ENCODE measurements around the gene RFLNA.

The RFLNA gene

DNA sequence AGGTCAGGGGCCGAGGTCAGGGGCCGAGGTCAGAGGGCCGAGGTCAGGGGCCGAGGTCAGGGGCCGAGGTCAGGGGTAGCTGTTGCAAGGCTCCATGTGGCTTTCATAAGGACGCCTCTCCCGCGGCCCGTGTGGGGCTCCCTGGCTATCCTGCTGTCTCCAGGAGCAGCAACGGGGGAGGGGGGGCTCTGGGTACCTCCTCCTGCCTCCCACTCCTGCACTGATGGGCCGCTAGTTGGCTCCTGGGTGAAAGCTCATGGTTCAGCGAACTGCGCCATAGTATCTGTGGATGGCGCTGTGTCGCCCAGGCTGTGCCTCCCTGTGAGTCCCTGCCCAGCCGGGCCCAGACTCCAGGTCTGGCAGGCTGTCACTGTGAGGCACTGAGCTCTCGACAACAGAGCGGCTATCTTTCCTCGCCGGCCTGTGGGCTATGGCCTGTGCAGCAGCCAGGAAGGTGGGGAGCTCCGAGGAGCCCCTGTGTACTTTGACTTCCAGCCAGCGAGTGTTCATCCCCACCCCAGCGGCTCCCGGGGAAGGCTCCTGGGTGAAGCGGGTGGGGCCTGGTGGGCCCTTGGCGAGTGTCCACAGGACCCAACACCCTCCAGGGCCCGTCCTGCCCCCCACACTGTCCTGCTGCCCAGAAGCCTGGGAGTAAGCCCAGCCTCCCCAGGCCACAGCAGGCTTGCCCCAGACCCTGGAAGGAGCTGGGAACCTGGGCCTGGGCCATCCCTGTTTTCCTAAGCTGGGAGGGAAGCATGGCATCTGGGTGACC lies 8.1 kb downstream of the RFLNA start:
- no peak for DNase-seq (ENCODE audit: low read depth in 1 of 2, low spot score in 1 of 2)

GRCh38 chr12:124303579-124304313 lies 8.9 kb downstream of the RFLNA start:
- DNase-seq (ENCODE audit: low read depth in 1 of 2, low spot score in 1 of 2): no peak

GRCh38 chr12:124304314-124304790 lies 9.5 kb downstream of the RFLNA start:
- no peak for DNase-seq (ENCODE audit: low read depth in 1 of 2, low spot score in 1 of 2)

- no peak for DNase-seq (ENCODE audit: low read depth in 1 of 2, low spot score in 1 of 2)
Observed at GRCh38 chr12:124305136-124305535, 10.2 kb downstream of the RFLNA start.

GRCh38 chr12:124305776-124306685 lies 11.1 kb downstream of the RFLNA start:
- DNase-seq (ENCODE audit: low read depth in 1 of 2, low spot score in 1 of 2): no peak

DNA sequence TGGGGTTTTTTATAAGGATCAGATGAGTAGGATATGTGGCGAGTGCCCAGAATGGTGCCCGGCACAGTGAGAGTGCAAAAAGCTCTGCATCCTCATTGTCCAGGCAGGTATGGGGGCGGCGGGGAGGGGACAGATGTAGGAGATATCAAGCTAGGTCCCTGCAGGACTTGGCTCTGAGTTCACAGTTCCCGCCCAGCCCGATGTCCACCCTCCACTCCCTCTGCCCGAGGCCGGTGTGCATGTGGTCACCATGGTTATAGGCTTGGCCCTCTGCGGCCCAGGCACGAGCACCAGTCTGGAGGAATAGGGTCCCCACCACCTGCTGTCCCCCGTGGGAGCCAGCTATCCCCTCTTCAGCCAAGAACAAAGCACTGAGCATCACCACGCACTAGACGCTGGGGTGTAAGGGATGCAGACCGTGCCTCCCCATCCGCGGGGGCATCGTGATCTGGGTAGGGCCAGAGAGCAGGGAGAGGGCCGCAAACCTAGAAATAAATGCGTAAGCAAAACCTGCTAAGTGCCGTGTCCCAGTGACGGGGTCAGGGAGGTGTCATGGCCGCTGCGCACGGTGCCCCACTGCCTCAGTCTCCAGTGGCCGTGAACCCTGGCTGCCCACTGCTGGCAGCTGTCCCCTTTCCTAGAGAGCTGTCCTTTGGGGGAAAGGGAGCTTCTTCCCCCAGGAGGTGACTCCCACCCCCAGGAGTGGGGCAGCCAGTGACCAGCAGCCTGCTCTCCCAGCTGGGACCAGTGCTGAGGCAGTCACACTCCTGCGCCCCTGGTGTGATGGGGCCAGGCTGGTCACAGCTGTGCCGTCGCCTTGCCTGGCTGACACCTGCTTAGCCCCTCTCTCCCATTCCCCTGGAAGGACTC lies 12.0 kb downstream of the RFLNA start:
- no peak for DNase-seq (ENCODE audit: low read depth in 1 of 2, low spot score in 1 of 2)

- no peak for DNase-seq (ENCODE audit: low read depth in 1 of 2, low spot score in 1 of 2)
Observed at GRCh38 chr12:124307556-124307825, 12.6 kb downstream of the RFLNA start.

DNA sequence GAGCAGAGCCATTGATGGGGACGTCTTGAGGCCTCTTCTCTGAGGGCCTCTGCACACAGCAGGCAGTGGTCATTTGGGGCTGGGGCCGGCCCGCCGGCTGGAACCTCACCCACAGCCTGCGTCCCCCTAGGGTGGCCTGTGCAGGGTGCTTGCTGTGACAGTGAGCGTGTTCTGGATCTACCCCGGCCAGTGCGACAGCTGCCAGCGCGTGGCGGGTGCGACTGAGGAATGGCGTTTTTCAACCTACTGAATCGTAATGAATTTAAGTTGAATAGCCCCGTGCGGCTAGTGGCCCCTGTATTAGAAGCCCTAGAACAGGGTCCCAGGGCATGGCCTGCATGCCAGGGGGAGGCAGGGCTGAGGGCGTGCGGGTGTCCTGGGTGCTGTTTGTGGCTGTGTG lies 13.8 kb downstream of the RFLNA start:
- no peak for DNase-seq (ENCODE audit: low read depth in 1 of 2, low spot score in 1 of 2)

- DNase-seq (ENCODE audit: low read depth in 1 of 2, low spot score in 1 of 2): no peak
Observed at GRCh38 chr12:124309231-124309630, 14.3 kb downstream of the RFLNA start.

- DNase-seq (ENCODE audit: low read depth in 1 of 2, low spot score in 1 of 2): no peak
Observed at GRCh38 chr12:124309744-124310143, 14.9 kb downstream of the RFLNA start.

GRCh38 chr12:124310178-124310577 lies 15.3 kb downstream of the RFLNA start:
- DNase-seq (ENCODE audit: low read depth in 1 of 2, low spot score in 1 of 2): no peak

- no peak for DNase-seq (ENCODE audit: low read depth in 1 of 2, low spot score in 1 of 2)
Observed at GRCh38 chr12:124310785-124311184, 15.9 kb downstream of the RFLNA start.

GRCh38 chr12:124311292-124312109 lies 16.6 kb downstream of the RFLNA start:
- DNase-seq (ENCODE audit: low read depth in 1 of 2, low spot score in 1 of 2): no peak

GRCh38 chr12:124312601-124313000 lies 17.7 kb downstream of the RFLNA start:
- DNase-seq (ENCODE audit: low read depth in 1 of 2, low spot score in 1 of 2): no peak

DNA sequence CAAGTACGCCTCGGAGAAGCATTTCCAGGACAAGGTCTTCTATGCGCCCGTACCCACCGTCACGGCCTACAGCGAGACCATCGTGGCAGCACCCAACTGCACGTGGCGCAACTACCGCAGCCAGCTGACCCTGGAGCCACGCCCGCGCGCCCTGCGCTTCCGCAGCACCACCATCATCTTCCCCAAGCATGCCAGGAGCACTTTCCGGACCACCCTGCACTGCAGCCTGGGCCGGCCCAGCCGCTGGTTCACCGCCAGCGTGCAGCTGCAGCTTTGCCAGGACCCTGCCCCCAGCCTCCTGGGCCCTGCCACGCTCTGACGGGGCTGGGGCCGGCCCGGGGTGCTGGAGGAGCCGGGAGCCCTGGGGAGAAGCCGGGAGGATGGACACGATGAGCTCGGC lies 19.3 kb downstream of the RFLNA start:
- no peak for DNase-seq (ENCODE audit: low read depth in 1 of 2, low spot score in 1 of 2)

- no peak for DNase-seq (ENCODE audit: low read depth in 1 of 2, low spot score in 1 of 2)
Observed at GRCh38 chr12:124314766-124315165, 19.9 kb downstream of the RFLNA start.

DNA sequence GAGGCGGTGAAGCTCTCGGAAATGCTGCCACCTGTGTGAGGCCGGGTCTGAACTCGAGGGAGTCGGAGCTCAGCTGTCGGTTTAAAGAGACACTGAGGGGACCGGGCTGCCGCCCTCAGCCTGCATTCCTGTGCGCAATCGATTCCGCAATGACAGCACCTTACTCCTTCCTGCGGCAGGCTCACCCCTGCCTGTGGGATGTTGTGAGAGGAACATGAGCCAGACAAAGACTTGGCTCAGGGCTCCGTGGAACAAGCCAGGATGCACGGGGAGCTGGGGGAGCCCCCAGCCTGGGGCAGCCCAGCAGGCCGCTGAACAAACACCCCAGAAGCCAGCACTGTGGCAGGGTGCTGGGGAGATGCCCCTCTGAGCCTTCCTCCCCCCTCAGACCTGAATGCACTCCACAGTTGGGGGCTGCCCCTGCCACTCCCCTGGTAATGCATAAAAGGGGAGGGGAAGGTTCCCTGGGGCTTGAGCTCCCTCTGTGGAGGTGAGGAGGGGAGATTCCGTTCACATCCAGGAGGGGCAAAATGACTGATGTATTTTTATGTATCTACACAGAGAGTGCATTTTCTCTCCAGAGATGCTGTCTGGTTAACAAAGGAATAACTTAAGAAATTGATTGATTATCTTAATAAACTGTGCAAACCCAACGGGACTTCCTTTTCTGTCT lies 20.6 kb downstream of the RFLNA start:
- DNase-seq (ENCODE audit: low read depth in 1 of 2, low spot score in 1 of 2): no peak

- no peak for DNase-seq (ENCODE audit: low read depth in 1 of 2, low spot score in 1 of 2)
Observed at GRCh38 chr12:124316257-124316900, 21.5 kb downstream of the RFLNA start.

GRCh38 chr12:124317400-124317799 lies 22.5 kb downstream of the RFLNA start:
- no peak for DNase-seq (ENCODE audit: low read depth in 1 of 2, low spot score in 1 of 2)

Data from stimulated activated CD4-positive, alpha-beta T cell treated with anti-CD3 and anti-CD28 coated beads, Interleukin-15, amount 100 ng/mL, for 1 hour (primary cell).